ENCODE measurements around the gene ZFP36L1. TPM values are rescaled to one million over a fixed set of nuclear protein-coding genes. Genes with fewer than 3 reads are reported as not detected.
A peak's percentile ranks its signal among the peaks of the same experiment; 100 is the strongest.

ZFP36L1 gene, protein sequence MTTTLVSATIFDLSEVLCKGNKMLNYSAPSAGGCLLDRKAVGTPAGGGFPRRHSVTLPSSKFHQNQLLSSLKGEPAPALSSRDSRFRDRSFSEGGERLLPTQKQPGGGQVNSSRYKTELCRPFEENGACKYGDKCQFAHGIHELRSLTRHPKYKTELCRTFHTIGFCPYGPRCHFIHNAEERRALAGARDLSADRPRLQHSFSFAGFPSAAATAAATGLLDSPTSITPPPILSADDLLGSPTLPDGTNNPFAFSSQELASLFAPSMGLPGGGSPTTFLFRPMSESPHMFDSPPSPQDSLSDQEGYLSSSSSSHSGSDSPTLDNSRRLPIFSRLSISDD
- total RNA-seq: 100 to 1,000 TPM; 179 to 242 (median 210) TPM

- peak; percentile 92 for DNase-seq
- peaks cover 47% of the 10 kb centered on the region for H3K4me1 Mint-ChIP-seq (ENCODE audit: low read depth)
- H3K36me3 Mint-ChIP-seq (ENCODE audit: insufficient read depth): peaks cover 32% of the 10 kb centered on the region
- no peaks in the 10 kb centered on the region for H3K9me3 Mint-ChIP-seq
- H3K27me3 Mint-ChIP-seq (ENCODE audit: low read depth): no peaks in the 10 kb centered on the region
- H3K4me3 Mint-ChIP-seq: peak within 1 kb of the TSS; percentile 96
- peak; percentile 7 to 8 for ATAC-seq
These were observed at the start of gene ZFP36L1 for GRCh38 chr14:68792979-68793733. Gene ZFP36L1 (minus strand): TSS chr14:68793067. CDS start chr14:68792938, 129 bp downstream.

- peaks cover 3% of the 10 kb centered on the region for H3K9me3 Mint-ChIP-seq
These were observed 49.4 kb upstream of the ZFP36L1 start for GRCh38 chr14:68842298-68842697.

DNA sequence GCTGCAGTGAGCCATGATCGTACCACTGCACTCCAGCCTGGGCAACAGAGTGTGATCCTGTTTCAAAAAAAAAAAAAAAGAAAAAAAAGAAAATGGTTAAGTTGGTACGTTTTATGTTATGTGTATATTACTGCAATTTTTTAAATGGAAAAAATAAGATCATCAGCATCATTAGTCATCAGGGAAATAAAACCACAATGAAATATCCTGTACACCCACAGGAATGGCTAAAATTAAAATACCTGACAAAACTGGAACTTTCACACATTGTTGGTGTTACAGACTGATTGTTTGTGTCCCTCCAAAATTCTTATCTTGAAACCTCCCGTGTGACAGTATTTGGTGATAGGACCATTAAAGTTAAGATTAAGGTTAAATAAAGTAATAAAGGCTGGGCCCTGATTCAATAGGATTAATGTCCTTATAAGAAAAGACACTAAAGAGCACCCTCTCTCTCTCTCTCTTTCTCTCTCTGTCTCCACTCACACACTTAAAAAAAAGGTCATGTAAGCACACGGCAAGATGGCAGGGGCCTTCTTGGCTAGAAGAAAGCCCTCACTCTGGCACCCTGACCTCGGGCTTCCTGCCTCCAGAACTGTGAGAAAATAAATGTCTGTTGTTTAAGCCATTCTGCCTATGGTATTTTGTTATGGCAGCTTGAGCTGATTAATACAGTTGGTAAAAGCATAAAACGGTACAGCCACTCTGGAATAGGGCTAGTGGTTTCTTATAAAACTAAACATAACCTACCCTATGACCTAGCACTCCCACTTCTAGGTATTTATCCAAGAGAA is 48.3 kb upstream of the ZFP36L1 start:
- Mint-ChIP-seq H3K36me3 (ENCODE audit: insufficient read depth) (peaks cover 3% of the 10 kb centered on the region), H3K27me3 (ENCODE audit: low read depth) (no peaks in the 10 kb centered on the region), H3K4me3 (no peak overlapping the region), H3K4me1 (ENCODE audit: low read depth) (peaks cover 35% of the 10 kb centered on the region), H3K9me3 (peaks cover 8% of the 10 kb centered on the region)
- ATAC-seq (peak; percentile 16 to 20), DNase-seq (no peak)

More at GRCh38 chr14:68842298-68842697, 49.4 kb upstream of the ZFP36L1 start:
- Mint-ChIP-seq H3K4me1 (ENCODE audit: low read depth) (peaks cover 35% of the 10 kb centered on the region), H3K4me3 (no peak overlapping the region), H3K27me3 (ENCODE audit: low read depth) (no peaks in the 10 kb centered on the region), H3K36me3 (ENCODE audit: insufficient read depth) (no peaks in the 10 kb centered on the region)
- DNase-seq: no peak
- no peak for ATAC-seq

DNA sequence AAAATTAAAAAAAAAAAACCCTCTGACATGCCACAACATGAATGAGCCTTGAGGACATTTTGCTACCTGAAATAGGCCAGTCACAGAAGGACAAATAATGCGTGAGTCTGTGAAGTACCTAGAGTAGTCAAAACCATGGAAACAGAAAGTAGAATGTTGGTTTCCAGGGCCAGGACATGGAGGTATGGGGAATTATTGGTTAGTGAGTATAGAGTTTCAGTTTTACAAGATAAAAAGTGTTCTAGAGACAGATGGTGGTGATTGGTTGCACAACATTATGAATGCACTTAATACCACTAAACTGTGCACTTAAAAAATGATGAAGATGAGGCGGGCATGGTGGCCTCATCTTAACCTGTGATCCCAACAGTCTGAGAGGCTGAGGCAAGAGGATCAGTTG is 47.6 kb upstream of the ZFP36L1 start:
- H3K4me1 Mint-ChIP-seq (ENCODE audit: low read depth): peaks cover 40% of the 10 kb centered on the region
- peaks cover 6% of the 10 kb centered on the region for H3K36me3 Mint-ChIP-seq (ENCODE audit: insufficient read depth)
- DNase-seq (no peak), ATAC-seq (peak; percentile 80 to 84)
- no peaks in the 10 kb centered on the region for H3K27me3 Mint-ChIP-seq (ENCODE audit: low read depth)
- peaks cover 15% of the 10 kb centered on the region for H3K9me3 Mint-ChIP-seq
- H3K4me3 Mint-ChIP-seq: peak overlapping the region; percentile 47

DNA sequence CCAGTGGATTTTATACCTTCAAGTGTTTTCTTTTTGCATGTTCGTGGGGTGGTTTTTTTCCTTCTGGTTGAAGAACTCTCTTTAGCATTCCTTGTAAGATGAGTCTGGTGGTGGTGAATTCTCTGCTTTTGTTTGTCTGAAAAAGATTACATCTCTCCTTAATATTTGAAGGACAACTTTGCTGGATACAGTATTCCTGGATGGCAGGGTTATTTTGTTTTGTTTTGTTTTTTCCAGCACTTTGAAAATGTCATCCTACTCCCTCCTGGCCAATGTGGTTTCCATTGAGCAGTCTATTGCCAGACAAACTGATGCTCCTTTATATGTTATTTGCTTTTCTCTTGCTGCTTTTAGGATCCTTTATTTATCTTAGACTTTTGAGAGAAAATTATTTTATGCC is 43.2 kb upstream of the ZFP36L1 start:
- ATAC-seq: no peak
- Mint-ChIP-seq H3K27me3 (ENCODE audit: low read depth) (no peaks in the 10 kb centered on the region), H3K36me3 (ENCODE audit: insufficient read depth) (peaks cover 6% of the 10 kb centered on the region), H3K4me1 (ENCODE audit: low read depth) (peaks cover 18% of the 10 kb centered on the region), H3K4me3 (no peak overlapping the region), H3K9me3 (peaks cover 26% of the 10 kb centered on the region)
- no peak for DNase-seq

GRCh38 chr14:68834816-68835215 is 41.9 kb upstream of the ZFP36L1 start:
- Mint-ChIP-seq H3K4me3 (no peak overlapping the region), H3K27me3 (ENCODE audit: low read depth) (no peaks in the 10 kb centered on the region), H3K4me1 (ENCODE audit: low read depth) (peaks cover 9% of the 10 kb centered on the region), H3K36me3 (ENCODE audit: insufficient read depth) (peaks cover 6% of the 10 kb centered on the region), H3K9me3 (peaks cover 26% of the 10 kb centered on the region)
- ATAC-seq (no peak), DNase-seq (no peak)

DNA sequence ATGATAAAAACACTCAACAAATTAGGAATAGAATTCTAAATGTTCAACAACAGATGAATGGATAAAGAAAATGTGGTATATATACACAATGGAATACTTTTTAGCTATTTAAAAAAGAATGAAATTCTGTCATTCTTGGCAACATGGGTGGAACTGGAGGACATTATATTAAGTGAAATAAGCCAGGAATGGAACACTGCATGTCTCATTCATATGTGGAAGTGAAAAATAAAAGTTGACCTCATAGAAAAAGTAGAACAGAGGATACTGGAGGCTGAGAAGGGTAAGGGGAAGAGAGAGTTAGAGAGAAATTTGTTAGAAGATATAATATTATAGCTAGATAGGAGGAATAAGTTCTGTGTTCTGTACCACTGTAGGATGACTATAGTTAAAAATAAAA is 35.8 kb upstream of the ZFP36L1 start:
- Mint-ChIP-seq H3K27me3 (ENCODE audit: low read depth) (no peaks in the 10 kb centered on the region), H3K4me3 (no peak overlapping the region), H3K36me3 (ENCODE audit: insufficient read depth) (no peaks in the 10 kb centered on the region), H3K4me1 (ENCODE audit: low read depth) (peaks cover 4% of the 10 kb centered on the region), H3K9me3 (peaks cover 8% of the 10 kb centered on the region)
- DNase-seq: no peak
- no peak for ATAC-seq

DNA sequence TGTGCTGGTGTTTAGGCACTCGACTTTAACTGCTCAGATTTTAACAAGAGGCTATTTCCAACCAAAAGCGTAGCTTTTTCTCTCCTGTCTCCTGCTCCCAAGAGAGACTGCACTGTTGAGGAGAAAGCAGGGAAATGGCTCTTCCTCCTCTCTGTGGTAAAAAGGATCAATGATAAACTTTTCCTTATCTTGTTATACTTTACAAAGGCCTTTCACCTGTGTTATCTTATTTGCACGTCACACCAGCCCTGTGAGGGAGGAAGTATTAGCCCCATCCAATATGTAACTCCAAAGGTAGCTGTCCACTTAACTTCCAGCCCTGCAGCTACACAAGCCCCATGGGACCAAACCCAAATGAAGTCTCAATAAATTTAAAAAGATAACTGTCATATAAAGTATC is 32.9 kb upstream of the ZFP36L1 start:
- no peak for DNase-seq
- Mint-ChIP-seq H3K36me3 (ENCODE audit: insufficient read depth) (no peaks in the 10 kb centered on the region), H3K4me3 (no peak overlapping the region), H3K9me3 (no peaks in the 10 kb centered on the region), H3K27me3 (ENCODE audit: low read depth) (no peaks in the 10 kb centered on the region), H3K4me1 (ENCODE audit: low read depth) (peaks cover 16% of the 10 kb centered on the region)
- ATAC-seq: no peak

DNA sequence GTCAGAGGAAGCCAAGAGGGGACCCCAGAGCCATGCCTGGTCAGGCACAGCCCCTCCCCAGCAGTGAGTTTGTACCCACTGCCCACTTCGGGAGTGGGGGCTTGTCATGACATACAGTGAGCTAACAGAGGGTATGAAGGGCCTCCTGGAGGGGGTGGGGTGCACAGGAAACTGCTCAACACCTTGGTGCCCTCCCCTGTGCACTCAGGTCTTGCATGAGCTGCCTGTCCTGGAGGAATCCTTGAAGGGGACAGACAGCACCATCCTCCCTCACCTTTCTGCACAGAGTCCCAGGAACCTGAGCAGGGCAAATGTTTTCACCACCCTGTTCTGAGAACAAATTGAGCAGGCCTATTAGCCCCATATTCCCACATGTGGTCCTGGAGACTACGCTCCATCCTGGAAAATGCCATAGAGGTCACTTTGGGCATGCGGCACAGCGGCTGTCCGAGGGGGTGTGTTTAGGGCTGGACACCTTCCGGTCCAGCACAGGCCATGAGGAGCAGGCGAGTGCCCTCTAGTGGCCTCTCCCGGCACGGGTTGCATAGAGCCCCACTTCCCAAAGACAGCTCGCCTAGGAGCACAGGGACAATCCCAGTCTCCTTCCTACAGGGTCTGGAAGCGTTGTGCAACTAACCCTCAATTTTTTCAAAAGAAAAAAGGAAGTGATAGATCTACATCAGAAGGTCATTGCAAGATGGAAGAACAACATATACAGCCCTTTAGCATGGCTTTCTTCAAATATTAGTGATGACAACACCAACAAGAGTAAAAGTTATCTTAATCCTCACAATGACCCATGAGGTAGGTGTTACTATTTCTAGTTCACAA is 31.9 kb upstream of the ZFP36L1 start:
- Mint-ChIP-seq H3K36me3 (ENCODE audit: insufficient read depth) (no peaks in the 10 kb centered on the region), H3K4me1 (ENCODE audit: low read depth) (peaks cover 26% of the 10 kb centered on the region), H3K4me3 (no peak overlapping the region), H3K9me3 (no peaks in the 10 kb centered on the region), H3K27me3 (ENCODE audit: low read depth) (no peaks in the 10 kb centered on the region)
- peak; percentile 42 to 55 for ATAC-seq
- no peak for DNase-seq

- Mint-ChIP-seq H3K9me3 (no peaks in the 10 kb centered on the region), H3K4me3 (no peak overlapping the region), H3K27me3 (ENCODE audit: low read depth) (no peaks in the 10 kb centered on the region), H3K4me1 (ENCODE audit: low read depth) (peaks cover 32% of the 10 kb centered on the region), H3K36me3 (ENCODE audit: insufficient read depth) (no peaks in the 10 kb centered on the region)
- DNase-seq (no peak), ATAC-seq (no peak)
These were observed 31.3 kb upstream of the ZFP36L1 start for GRCh38 chr14:68824207-68824516.

- no peak for ATAC-seq
- peaks cover 34% of the 10 kb centered on the region for H3K4me1 Mint-ChIP-seq (ENCODE audit: low read depth)
- H3K27me3 Mint-ChIP-seq (ENCODE audit: low read depth): no peaks in the 10 kb centered on the region
- H3K36me3 Mint-ChIP-seq (ENCODE audit: insufficient read depth): no peaks in the 10 kb centered on the region
- H3K4me3 Mint-ChIP-seq: no peak overlapping the region
- no peak for DNase-seq
- no peaks in the 10 kb centered on the region for H3K9me3 Mint-ChIP-seq
These were observed 30.8 kb upstream of the ZFP36L1 start for GRCh38 chr14:68823434-68824206.

- ATAC-seq (no peak), DNase-seq (no peak)
- Mint-ChIP-seq H3K27me3 (ENCODE audit: low read depth) (no peaks in the 10 kb centered on the region), H3K4me3 (no peak overlapping the region), H3K4me1 (ENCODE audit: low read depth) (peaks cover 38% of the 10 kb centered on the region), H3K36me3 (ENCODE audit: insufficient read depth) (no peaks in the 10 kb centered on the region), H3K9me3 (no peaks in the 10 kb centered on the region)
These were observed 30.1 kb upstream of the ZFP36L1 start for GRCh38 chr14:68822926-68823325.

DNA sequence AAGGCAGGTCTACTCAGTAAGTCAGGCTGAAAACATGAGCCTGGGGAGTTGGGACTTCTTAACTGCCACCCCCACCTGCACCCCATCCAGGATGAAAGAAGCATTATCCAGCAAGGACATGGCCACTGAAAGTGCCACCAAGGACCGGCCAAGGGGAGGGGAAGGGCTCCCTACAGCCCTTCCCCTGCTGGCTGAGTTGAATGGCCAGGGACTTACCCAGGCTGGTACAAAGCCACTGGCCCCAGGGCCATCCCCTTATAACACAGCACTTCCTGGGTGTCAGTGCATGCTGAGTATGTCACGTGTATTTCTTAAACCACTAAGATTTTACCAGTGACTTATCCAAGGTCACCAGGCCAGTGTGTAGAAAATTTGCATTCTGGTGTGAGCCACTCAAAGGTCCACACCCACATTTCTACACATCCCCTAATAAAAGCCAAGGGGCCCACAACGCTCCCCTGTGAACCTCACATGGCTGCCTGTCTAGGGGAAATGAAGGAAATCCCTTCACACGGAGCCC is 29.3 kb upstream of the ZFP36L1 start:
- peaks cover 41% of the 10 kb centered on the region for H3K4me1 Mint-ChIP-seq (ENCODE audit: low read depth)
- DNase-seq (no peak), ATAC-seq (peak in 1 of 2 donors; percentile 14)
- no peak overlapping the region for H3K4me3 Mint-ChIP-seq
- H3K9me3 Mint-ChIP-seq: no peaks in the 10 kb centered on the region
- no peaks in the 10 kb centered on the region for H3K27me3 Mint-ChIP-seq (ENCODE audit: low read depth)
- H3K36me3 Mint-ChIP-seq (ENCODE audit: insufficient read depth): no peaks in the 10 kb centered on the region
